Measurements from ENCODE around the gene PLEKHB2.

DNA sequence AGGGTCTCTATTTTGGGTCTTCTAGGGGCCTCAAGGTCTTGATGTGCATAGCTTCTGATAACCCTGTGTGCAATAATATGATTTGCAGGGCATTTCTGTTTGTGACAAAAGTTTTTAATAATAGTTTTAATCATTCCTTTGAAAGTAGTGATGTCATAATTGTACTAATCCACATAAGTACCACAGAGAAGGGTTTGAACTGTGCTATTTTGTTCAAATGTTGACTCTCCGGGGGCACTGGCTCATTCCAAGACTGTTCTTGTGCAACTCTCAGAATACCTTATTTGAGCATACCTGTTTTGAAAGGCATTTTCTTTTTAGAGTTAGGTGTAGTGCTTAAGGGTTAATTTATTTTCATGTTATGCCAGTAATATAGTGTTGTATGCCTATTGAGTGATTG is 41.6 kb downstream of the PLEKHB2 start:
- TF ChIP-seq, protein P1, sequence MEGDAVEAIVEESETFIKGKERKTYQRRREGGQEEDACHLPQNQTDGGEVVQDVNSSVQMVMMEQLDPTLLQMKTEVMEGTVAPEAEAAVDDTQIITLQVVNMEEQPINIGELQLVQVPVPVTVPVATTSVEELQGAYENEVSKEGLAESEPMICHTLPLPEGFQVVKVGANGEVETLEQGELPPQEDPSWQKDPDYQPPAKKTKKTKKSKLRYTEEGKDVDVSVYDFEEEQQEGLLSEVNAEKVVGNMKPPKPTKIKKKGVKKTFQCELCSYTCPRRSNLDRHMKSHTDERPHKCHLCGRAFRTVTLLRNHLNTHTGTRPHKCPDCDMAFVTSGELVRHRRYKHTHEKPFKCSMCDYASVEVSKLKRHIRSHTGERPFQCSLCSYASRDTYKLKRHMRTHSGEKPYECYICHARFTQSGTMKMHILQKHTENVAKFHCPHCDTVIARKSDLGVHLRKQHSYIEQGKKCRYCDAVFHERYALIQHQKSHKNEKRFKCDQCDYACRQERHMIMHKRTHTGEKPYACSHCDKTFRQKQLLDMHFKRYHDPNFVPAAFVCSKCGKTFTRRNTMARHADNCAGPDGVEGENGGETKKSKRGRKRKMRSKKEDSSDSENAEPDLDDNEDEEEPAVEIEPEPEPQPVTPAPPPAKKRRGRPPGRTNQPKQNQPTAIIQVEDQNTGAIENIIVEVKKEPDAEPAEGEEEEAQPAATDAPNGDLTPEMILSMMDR (conservative IDR thresholded peaks at IDR 0.05): no peak
- no peak for TF ChIP-seq ZFX (IDR thresholded peaks at IDR 0.05)
